ENCODE results near the gene CDC42BPG.

CDC42BPG gene

DNA sequence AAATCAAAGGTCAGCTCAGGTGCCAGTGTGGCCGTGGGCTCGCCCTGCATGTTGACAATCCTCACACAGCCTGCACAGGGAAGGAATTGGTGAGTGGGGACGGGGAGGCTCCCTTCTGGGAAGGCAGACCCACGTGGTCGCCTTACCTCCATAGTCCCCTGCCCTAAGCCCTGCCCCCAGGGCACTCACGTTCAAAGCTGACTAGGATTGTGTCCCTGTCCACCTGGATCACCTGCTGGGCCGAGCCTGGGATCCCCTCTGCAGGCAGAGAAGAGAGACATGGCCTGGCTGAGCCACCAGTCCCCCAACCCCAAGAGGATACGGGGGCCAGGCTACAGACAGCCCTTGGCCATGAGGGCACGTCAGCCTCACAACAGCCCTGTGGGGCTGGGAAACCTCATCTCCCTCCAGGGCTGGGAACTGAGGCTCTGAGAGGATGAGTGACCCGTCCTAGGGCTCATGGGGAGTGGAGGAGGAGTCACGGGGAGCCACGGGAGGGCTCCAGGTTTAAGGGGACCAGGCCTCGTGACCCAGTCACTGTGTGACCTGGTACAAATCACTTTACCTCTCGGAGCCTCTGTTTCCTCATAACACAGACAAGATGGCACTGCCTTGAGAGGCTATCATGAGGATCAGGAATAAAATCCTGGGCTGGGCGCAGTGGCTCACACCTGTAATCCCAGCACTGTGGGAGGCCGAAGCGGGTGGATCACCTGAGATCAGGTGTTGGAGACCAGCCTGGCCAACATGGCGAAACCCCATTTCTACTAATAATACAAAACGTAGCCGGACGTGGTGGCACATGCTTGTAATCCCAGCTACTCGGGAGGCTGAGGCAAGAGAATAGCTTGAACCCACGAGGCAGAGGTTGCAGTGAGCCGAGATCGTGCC is 54.0 kb downstream of the CDC42BPG start:
- DNase-seq (ENCODE audit: low spot score) = no peak

- DNase-seq (ENCODE audit: low spot score) = no peak
Measured at GRCh38 chr11:64789331-64790204, 54.9 kb downstream of the CDC42BPG start.

DNA sequence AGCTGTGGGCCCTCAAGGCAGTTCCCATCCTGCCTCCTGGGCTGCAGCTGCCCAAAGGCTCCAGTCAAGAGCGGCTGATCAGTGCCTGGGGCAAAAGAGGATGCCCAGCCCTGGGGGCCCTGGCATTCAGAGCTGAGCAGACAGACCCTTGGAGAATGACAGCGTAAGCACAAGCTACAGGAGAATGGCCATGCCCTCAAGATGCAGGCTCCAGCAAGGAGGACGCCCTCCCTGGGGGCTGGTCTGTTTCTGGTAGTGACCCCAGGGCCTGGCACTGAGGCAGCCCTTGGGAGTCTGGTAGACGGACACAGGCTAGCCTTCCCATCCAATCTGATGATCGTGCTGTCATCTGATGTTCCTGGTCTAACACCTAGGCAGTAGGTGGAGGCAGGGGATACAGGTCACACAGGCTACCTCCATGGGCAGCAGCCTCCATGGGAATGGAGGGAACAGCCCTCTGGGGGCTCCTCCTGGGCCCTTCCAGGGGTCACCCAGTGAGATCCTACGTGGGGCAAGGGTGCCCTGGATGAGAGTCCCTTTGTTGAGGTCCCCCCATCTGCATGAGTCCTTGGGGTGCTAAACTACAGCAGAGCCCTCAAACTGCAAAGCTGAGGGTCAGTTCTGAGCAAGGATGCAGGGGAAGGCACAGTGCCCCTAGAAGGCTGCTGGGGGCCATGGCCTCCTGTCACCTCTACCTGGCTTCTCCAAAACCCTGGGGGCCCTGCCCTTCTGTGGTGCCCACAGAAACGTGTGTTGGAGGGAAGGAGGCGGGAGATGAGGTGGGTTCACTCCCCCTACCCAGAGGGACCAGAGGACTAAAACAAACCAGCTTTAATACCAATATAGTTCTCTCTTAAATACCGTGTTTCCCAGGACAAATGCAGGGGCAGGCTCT is 55.9 kb downstream of the CDC42BPG start:
- DNase-seq (ENCODE audit: low spot score) = no peak

GRCh38 chr11:64787526-64788320 is 56.7 kb downstream of the CDC42BPG start:
- DNase-seq (ENCODE audit: low spot score) = peak; percentile 49

- DNase-seq (ENCODE audit: low spot score) = no peak
Measured at GRCh38 chr11:64786308-64786707, 58.1 kb downstream of the CDC42BPG start.

DNA sequence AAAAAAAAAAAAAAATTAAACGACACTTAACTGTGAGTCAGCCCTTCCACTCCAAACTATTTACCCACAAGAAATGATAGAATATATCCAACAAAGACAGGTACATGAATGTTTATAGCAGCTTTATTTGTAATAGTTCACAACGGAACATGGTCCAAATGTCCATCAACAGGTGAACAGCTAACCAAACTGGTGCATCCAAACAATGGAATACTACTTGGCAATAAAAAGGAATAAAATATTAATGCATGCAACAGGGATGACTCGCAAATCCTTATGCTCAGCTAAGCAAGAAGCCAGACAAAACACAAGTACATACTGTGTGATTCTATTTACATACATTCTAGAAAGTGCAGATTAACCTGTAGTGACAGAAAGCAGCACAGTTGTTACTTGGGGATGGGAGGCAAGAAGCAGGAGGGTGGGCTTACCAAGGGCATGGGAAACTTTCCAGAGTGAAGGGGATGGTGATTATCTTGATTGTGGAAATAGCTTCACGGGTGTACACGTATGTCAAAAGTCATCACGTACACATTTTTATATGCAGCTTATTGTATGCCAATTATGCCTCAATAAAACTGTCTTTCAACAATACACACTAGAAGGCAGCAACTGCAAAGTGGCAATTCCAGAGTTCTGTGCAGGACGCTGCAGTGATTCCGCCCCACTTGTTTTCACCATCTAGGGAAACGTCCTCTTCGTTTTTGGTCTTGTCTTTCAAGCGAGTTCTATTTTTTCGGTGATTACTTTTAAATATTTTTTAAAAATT is 59.5 kb downstream of the CDC42BPG start:
- DNase-seq (ENCODE audit: low spot score) = no peak

DNA sequence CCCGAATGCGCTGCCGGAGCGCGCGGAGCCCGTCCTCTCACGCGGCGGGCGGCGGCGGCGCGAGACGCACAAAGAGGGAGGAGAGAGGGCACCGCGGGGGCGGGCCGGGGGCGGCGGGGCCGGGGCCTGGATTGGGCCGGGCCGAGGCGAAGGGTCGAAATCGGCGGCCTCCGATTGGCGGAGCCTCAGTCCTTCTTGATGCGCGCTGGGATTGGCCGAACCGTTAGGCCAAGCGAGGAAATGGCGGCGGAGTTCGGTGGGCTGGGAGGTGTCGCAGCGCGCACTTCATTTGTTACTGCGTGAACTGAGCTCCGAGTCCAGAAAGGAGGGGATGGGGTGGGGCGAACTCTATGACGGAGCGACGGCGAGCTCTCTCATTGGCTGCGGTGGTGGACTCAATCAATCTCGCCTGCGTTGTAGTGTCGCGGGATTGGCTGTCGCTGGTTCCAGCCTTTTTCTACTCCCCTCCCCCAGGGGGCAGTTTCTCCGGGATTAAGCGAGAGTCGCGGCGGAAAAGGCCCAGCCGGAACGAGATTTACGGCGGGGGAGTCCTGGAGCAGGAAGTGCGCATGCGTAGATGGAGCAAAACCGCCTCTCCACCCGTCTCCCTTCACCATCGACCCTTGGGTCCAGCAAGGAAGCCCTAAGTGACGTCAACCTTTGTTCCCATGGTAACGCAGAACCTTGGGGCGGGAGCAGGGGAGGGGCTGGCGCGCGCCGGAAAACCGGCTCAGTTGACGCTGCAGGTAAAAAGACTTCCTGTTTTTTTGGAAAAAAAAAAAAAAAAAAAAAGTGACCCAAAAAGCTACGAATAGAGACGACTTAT is 65.8 kb downstream of the CDC42BPG start, which contains the start of gene SF1:
TSS of gene SF1 (minus strand) at position 70 of the 826 bp plus-strand sequence. CDS start 150 bp downstream, outside the sequence.
- peak; percentile 100 for DNase-seq (ENCODE audit: low spot score)

DNA sequence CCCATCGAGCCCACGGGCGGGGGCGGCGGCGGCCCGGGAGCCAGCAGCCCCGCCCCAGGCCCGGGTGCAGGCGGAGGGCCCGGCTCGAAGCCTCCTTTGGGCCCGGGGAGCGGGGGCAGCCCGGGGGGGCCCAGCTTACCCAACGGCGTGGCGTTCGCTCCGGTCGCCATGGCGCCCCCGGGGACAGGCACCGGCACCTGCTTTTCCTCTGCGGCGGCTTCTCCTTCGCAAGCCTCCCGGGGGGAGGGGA is 66.3 kb downstream of the CDC42BPG start:
- no peak for DNase-seq (ENCODE audit: low spot score)

GRCh38 chr11:64777449-64778222 is 66.8 kb downstream of the CDC42BPG start:
- DNase-seq (ENCODE audit: low spot score) = peak; percentile 82

- DNase-seq (ENCODE audit: low spot score) = no peak
Measured at GRCh38 chr11:64776875-64777274, 67.6 kb downstream of the CDC42BPG start.

DNA sequence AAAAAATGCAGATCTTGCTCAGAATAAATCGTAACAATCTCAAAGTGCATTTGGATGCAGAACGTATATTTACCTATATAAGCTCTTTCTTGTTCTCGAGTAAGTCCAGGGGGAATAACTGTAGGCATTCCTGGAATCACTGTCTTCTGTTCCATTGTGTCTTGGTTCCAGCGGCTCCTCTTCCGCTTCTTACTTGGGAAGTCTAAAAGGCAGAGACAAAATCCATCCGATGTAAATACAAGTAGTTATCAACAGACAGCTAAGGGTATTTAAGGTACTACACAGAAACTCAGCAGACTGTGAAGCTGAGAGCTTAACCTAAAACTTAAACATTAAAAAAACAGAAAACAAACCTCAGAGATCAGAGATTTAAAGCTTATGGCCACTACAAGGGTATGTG is 68.0 kb downstream of the CDC42BPG start:
- no peak for DNase-seq (ENCODE audit: low spot score)

DNA sequence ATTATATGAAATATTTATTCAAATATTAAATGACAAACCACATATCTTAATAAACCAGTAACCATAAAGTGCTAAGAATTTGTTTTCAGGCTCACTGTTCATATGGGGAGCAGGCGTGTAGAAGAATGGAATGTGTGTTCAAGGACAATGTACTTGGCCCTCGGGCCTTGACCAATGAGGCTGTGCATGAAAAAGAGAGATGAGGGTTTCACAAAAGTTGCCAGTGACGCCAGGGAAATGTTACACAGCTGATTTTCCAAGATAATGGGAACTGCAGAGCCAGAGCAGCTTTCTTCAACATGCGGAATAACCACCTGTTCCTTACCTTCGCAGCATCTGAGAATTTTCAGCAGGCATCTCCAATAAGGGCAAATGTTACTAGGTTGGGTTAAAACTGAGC is 70.3 kb downstream of the CDC42BPG start:
- no peak for DNase-seq (ENCODE audit: low spot score)

All from CD4-positive, alpha-beta T cell treated with Interleukin-6 at 100 ng/mL for 8 hours (primary cell).